Measurements from ENCODE around the gene PSMB7.

DNA sequence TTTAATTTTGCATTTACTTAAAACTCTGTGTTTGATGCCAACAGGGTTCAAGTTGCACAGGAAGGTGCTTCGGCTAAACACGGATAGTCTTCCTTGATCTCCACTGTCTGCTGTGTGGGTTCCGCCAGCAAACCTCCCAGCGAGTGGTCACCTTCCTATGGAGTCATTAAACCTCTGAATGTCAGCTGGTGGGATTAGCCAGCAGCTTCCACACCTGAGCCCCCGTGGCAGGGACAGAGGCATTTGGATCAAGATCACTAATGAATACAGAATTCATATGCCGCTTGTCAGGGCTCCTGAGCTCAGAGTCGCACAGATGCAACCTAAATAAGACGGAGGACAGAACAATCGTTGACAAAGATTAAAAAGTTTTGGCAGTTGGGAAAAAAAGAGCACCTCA lies 39.5 kb downstream of the PSMB7 start:
- TF ChIP-seq ZBTB4 (CRISPR knock-in tag; IDR thresholded peaks at IDR 0.05; ENCODE audit: borderline replicate concordance) (no peak), RELA (CRISPR knock-in tag; IDR thresholded peaks at IDR 0.05) (no peak)
